ENCODE data around the gene SORCS2.

The SORCS2 gene

GRCh38 chr4:7425591-7426468 is 233.5 kb downstream of the SORCS2 start:
- Histone ChIP-seq H3K4ac (ENCODE audit: low read depth in 1 of 2, low read length in 2 of 2) (no peak overlapping the region), H2BK15ac (ENCODE audit: low read depth, poor library complexity, severe bottlenecking) (no peak overlapping the region), H4K8ac (ENCODE audit: low read length) (no peak overlapping the region), H3K79me1 (replicated peaks; ENCODE audit: low read length, poor library complexity, severe bottlenecking) (no peaks in the 10 kb centered on the region), H2BK5ac (ENCODE audit: low read depth, low read length, poor library complexity, severe bottlenecking) (no peak overlapping the region), H3K18ac (ENCODE audit: low read depth in 1 of 2, low read length in 2 of 2) (no peak overlapping the region), H3K14ac (ENCODE audit: low read length in 2 of 2) (no peak overlapping the region), H3K4me1 (ENCODE audit: control insufficient read depth, insufficient read depth, low read depth, low read length) (peaks cover 7% of the 10 kb centered on the region), H2BK12ac (ENCODE audit: low read length in 2 of 2) (no peak overlapping the region), H3K9ac (ENCODE audit: low read length) (no peak overlapping the region), H4K91ac (ENCODE audit: low read length) (no peak overlapping the region), H3K23ac (ENCODE audit: low read length in 2 of 2) (no peak overlapping the region), H3K9me3 (ENCODE audit: control insufficient read depth, low read length) (no peaks in the 10 kb centered on the region), H3K27ac (ENCODE audit: low read length, poor library complexity, severe bottlenecking) (no peak overlapping the region), H3K4me3 (ENCODE audit: insufficient read depth in 1 of 2, low read depth in 1 of 2, low read length in 2 of 2) (no peak overlapping the region), H3K36me3 (ENCODE audit: control insufficient read depth in 1 of 2, insufficient read depth in 2 of 2, low read depth in 1 of 2, low read length in 2 of 2) (no peaks in the 10 kb centered on the region), H3K27me3 (ENCODE audit: control insufficient read depth in 1 of 2, insufficient read depth in 1 of 2, low read length in 2 of 2) (peaks cover 0 to 19% of the 10 kb centered on the region in 2 experiments), H3K4me2 (ENCODE audit: low read length, poor library complexity, severe bottlenecking) (no peak overlapping the region), H2BK120ac (ENCODE audit: low read depth, low read length) (no peak overlapping the region), H2AK5ac (ENCODE audit: low read length, severe bottlenecking) (no peak overlapping the region), H2AFZ (ENCODE audit: low read depth, low read length) (no peak overlapping the region)
- no peak for DNase-seq
- WGBS: 91% methylated on average over 28 of the region's 28 CpGs

GRCh38 chr4:7426525-7427171 is 234.3 kb downstream of the SORCS2 start:
- Histone ChIP-seq H3K27me3 (ENCODE audit: control insufficient read depth in 1 of 2, insufficient read depth in 1 of 2, low read length in 2 of 2) (peaks cover 0 to 15% of the 10 kb centered on the region in 2 experiments), H4K91ac (ENCODE audit: low read length) (no peak overlapping the region), H3K9ac (ENCODE audit: low read length) (no peak overlapping the region), H2BK12ac (ENCODE audit: low read length in 2 of 2) (no peak overlapping the region), H3K23ac (ENCODE audit: low read length in 2 of 2) (no peak overlapping the region), H3K18ac (ENCODE audit: low read depth in 1 of 2, low read length in 2 of 2) (no peak overlapping the region), H4K8ac (ENCODE audit: low read length) (no peak overlapping the region), H2AK5ac (ENCODE audit: low read length, severe bottlenecking) (no peak overlapping the region), H3K27ac (ENCODE audit: low read length, poor library complexity, severe bottlenecking) (no peak overlapping the region), H3K9me3 (ENCODE audit: control insufficient read depth, low read length) (no peaks in the 10 kb centered on the region), H3K4me3 (ENCODE audit: insufficient read depth in 1 of 2, low read depth in 1 of 2, low read length in 2 of 2) (no peak overlapping the region), H3K79me1 (replicated peaks; ENCODE audit: low read length, poor library complexity, severe bottlenecking) (no peaks in the 10 kb centered on the region), H3K36me3 (ENCODE audit: control insufficient read depth in 1 of 2, insufficient read depth in 2 of 2, low read depth in 1 of 2, low read length in 2 of 2) (no peaks in the 10 kb centered on the region), H2AFZ (ENCODE audit: low read depth, low read length) (no peak overlapping the region), H3K4me2 (ENCODE audit: low read length, poor library complexity, severe bottlenecking) (no peak overlapping the region), H2BK5ac (ENCODE audit: low read depth, low read length, poor library complexity, severe bottlenecking) (no peak overlapping the region), H3K4ac (ENCODE audit: low read depth in 1 of 2, low read length in 2 of 2) (no peak overlapping the region), H3K4me1 (ENCODE audit: control insufficient read depth, insufficient read depth, low read depth, low read length) (peaks cover 7% of the 10 kb centered on the region), H2BK120ac (ENCODE audit: low read depth, low read length) (no peak overlapping the region), H3K14ac (ENCODE audit: low read length in 2 of 2) (no peak overlapping the region), H2BK15ac (ENCODE audit: low read depth, poor library complexity, severe bottlenecking) (no peak overlapping the region)
- WGBS: 84% methylated on average over 20 of the region's 20 CpGs
- DNase-seq: no peak

- Histone ChIP-seq H3K9ac (ENCODE audit: low read length) (no peak overlapping the region), H3K23ac (ENCODE audit: low read length in 2 of 2) (no peak overlapping the region), H3K36me3 (ENCODE audit: control insufficient read depth in 1 of 2, insufficient read depth in 2 of 2, low read depth in 1 of 2, low read length in 2 of 2) (no peaks in the 10 kb centered on the region), H3K79me1 (replicated peaks; ENCODE audit: low read length, poor library complexity, severe bottlenecking) (no peaks in the 10 kb centered on the region), H3K27ac (ENCODE audit: low read length, poor library complexity, severe bottlenecking) (no peak overlapping the region), H4K91ac (ENCODE audit: low read length) (no peak overlapping the region), H2BK12ac (ENCODE audit: low read length in 2 of 2) (no peak overlapping the region), H2BK120ac (ENCODE audit: low read depth, low read length) (no peak overlapping the region), H2BK5ac (ENCODE audit: low read depth, low read length, poor library complexity, severe bottlenecking) (no peak overlapping the region), H3K4ac (ENCODE audit: low read depth in 1 of 2, low read length in 2 of 2) (no peak overlapping the region), H3K4me1 (ENCODE audit: control insufficient read depth, insufficient read depth, low read depth, low read length) (peaks cover 7% of the 10 kb centered on the region), H2AK5ac (ENCODE audit: low read length, severe bottlenecking) (no peak overlapping the region), H4K8ac (ENCODE audit: low read length) (no peak overlapping the region), H3K18ac (ENCODE audit: low read depth in 1 of 2, low read length in 2 of 2) (no peak overlapping the region), H3K9me3 (ENCODE audit: control insufficient read depth, low read length) (no peaks in the 10 kb centered on the region), H2AFZ (ENCODE audit: low read depth, low read length) (no peak overlapping the region), H3K4me3 (ENCODE audit: insufficient read depth in 1 of 2, low read depth in 1 of 2, low read length in 2 of 2) (no peak overlapping the region), H3K14ac (ENCODE audit: low read length in 2 of 2) (no peak overlapping the region), H2BK15ac (ENCODE audit: low read depth, poor library complexity, severe bottlenecking) (no peak overlapping the region), H3K4me2 (ENCODE audit: low read length, poor library complexity, severe bottlenecking) (no peak overlapping the region), H3K27me3 (ENCODE audit: control insufficient read depth in 1 of 2, insufficient read depth in 1 of 2, low read length in 2 of 2) (peaks cover 0 to 15% of the 10 kb centered on the region in 2 experiments)
- no peak for DNase-seq
- 82% methylated on average over 10 of the region's 10 CpGs for WGBS
Measured at GRCh38 chr4:7427361-7427760, 235.0 kb downstream of the SORCS2 start.

- Histone ChIP-seq H2BK120ac (ENCODE audit: low read depth, low read length) (no peak overlapping the region), H3K23ac (ENCODE audit: low read length in 2 of 2) (no peak overlapping the region), H3K4me3 (ENCODE audit: insufficient read depth in 1 of 2, low read depth in 1 of 2, low read length in 2 of 2) (no peak overlapping the region), H2BK5ac (ENCODE audit: low read depth, low read length, poor library complexity, severe bottlenecking) (no peak overlapping the region), H3K4ac (ENCODE audit: low read depth in 1 of 2, low read length in 2 of 2) (no peak overlapping the region), H3K4me2 (ENCODE audit: low read length, poor library complexity, severe bottlenecking) (no peak overlapping the region), H4K91ac (ENCODE audit: low read length) (no peak overlapping the region), H3K18ac (ENCODE audit: low read depth in 1 of 2, low read length in 2 of 2) (no peak overlapping the region), H3K9ac (ENCODE audit: low read length) (no peak overlapping the region), H2BK12ac (ENCODE audit: low read length in 2 of 2) (no peak overlapping the region), H3K9me3 (ENCODE audit: control insufficient read depth, low read length) (no peaks in the 10 kb centered on the region), H3K14ac (ENCODE audit: low read length in 2 of 2) (no peak overlapping the region), H3K27me3 (ENCODE audit: control insufficient read depth in 1 of 2, insufficient read depth in 1 of 2, low read length in 2 of 2) (peaks cover 0 to 15% of the 10 kb centered on the region in 2 experiments), H2BK15ac (ENCODE audit: low read depth, poor library complexity, severe bottlenecking) (no peak overlapping the region), H3K4me1 (ENCODE audit: control insufficient read depth, insufficient read depth, low read depth, low read length) (peaks cover 5% of the 10 kb centered on the region), H2AK5ac (ENCODE audit: low read length, severe bottlenecking) (no peak overlapping the region), H3K79me1 (replicated peaks; ENCODE audit: low read length, poor library complexity, severe bottlenecking) (no peaks in the 10 kb centered on the region), H2AFZ (ENCODE audit: low read depth, low read length) (no peak overlapping the region), H3K36me3 (ENCODE audit: control insufficient read depth in 1 of 2, insufficient read depth in 2 of 2, low read depth in 1 of 2, low read length in 2 of 2) (no peaks in the 10 kb centered on the region), H3K27ac (ENCODE audit: low read length, poor library complexity, severe bottlenecking) (no peak overlapping the region), H4K8ac (ENCODE audit: low read length) (no peak overlapping the region)
- no peak for DNase-seq
- 84% methylated on average over 13 of the region's 13 CpGs for WGBS
Measured at GRCh38 chr4:7427831-7428260, 235.5 kb downstream of the SORCS2 start.

Measured in mesenchymal stem cell (in vitro differentiated cells and primary cell).